H9 (cell line): ENCODE results near the gene TOR1A. TPM values are rescaled to one million over a fixed set of nuclear protein-coding genes. Genes with fewer than 3 reads are reported as not detected.

Source experiments
- DNase-seq: peaks from one replicate; pipeline ENCODE4 v3.0.0-alpha.2; 2017
- H2AFZ ChIP-seq: one replicate; pipeline ENCODE4 v1.6.1; 2013; ENCODE audit warnings: mild to moderate bottlenecking, low read length, control low read depth, moderate library complexity
- H2AK5ac ChIP-seq: 2 replicates; pipeline ENCODE4 v1.6.1; 2013; ENCODE audit warnings: low read length, control low read depth, mixed read lengths; ENCODE audit not compliant: insufficient read length
- H2BK120ac ChIP-seq: one replicate; pipeline ENCODE4 v1.6.1; 2013; ENCODE audit warnings: low read depth, mild to moderate bottlenecking, low read length, control low read depth, inconsistent platforms; ENCODE audit not compliant: poor library complexity, severe bottlenecking
- H2BK12ac ChIP-seq: 2 replicates; pipeline ENCODE4 v1.6.1; 2013; ENCODE audit warnings: low read length, control low read depth, mixed read lengths, low read depth; ENCODE audit not compliant: insufficient read length
- H2BK15ac ChIP-seq: 2 replicates; pipeline ENCODE4 v1.6.1; 2013; ENCODE audit warnings: low read depth, low read length, control low read depth
- H2BK20ac ChIP-seq: one replicate; pipeline ENCODE4 v1.6.1; 2013; ENCODE audit warnings: low read depth, mild to moderate bottlenecking, low read length, control low read depth, inconsistent platforms; ENCODE audit not compliant: poor library complexity, severe bottlenecking
- H2BK5ac ChIP-seq: 2 replicates; pipeline ENCODE4 v1.6.1; 2013; ENCODE audit warnings: low read length, control low read depth, mixed read lengths; ENCODE audit not compliant: insufficient read length
- H3K14ac ChIP-seq: 2 replicates; pipeline ENCODE4 v1.6.1; 2013; ENCODE audit warnings: low read length, control low read depth; ENCODE audit not compliant: insufficient read depth
- H3K18ac ChIP-seq: 2 replicates; pipeline ENCODE4 v1.6.1; 2013; ENCODE audit warnings: low read depth, mild to moderate bottlenecking, mixed read lengths, low read length, control low read depth; ENCODE audit not compliant: insufficient read length
- H3K23ac ChIP-seq: 2 replicates; pipeline ENCODE4 v1.6.1; 2013; ENCODE audit warnings: low read length, control low read depth, mixed read lengths, low read depth; ENCODE audit not compliant: insufficient read length
- H3K23me2 ChIP-seq: 2 replicates; pipeline ENCODE4 v1.6.1; 2013; ENCODE audit warnings: low read depth, mild to moderate bottlenecking, mixed read lengths, low read length, control low read depth; ENCODE audit not compliant: insufficient read length, poor library complexity, severe bottlenecking
- H3K27ac ChIP-seq: 2 replicates; pipeline ENCODE4 v1.5.1; 2013; ENCODE audit warnings: low read length, control low read depth, mixed read lengths, low read depth; ENCODE audit not compliant: insufficient read length
- H3K27me3 ChIP-seq: 2 replicates; pipeline ENCODE4 v1.6.1; 2013; ENCODE audit warnings: low read length, control low read depth, inconsistent platforms; ENCODE audit not compliant: insufficient read depth
- H3K4ac ChIP-seq: 2 replicates; pipeline ENCODE4 v1.6.1; 2013; ENCODE audit warnings: low read depth, mild to moderate bottlenecking, control low read depth, inconsistent platforms, low read length, moderate library complexity
- H3K4me1 ChIP-seq: 2 replicates; pipeline ENCODE4 v1.6.1; 2013; ENCODE audit warnings: low read length, control low read depth, inconsistent platforms; ENCODE audit not compliant: insufficient read depth
- H3K4me2 ChIP-seq: 2 replicates; pipeline ENCODE4 v1.6.1; 2013; ENCODE audit warnings: low read length, control low read depth, mixed read lengths; ENCODE audit not compliant: insufficient read length, insufficient read depth
- H3K56ac ChIP-seq: 2 replicates; pipeline ENCODE4 v1.6.1; 2013; ENCODE audit warnings: low read depth, mild to moderate bottlenecking, mixed read lengths, low read length, control low read depth; ENCODE audit not compliant: insufficient read length
- H3K79me1 ChIP-seq: 2 replicates; pipeline ENCODE4 v1.6.1; 2013; ENCODE audit warnings: low read depth, mild to moderate bottlenecking, moderate library complexity, low read length, control low read depth, inconsistent platforms; ENCODE audit not compliant: insufficient read depth, poor library complexity, severe bottlenecking
- H3K79me2 ChIP-seq: 2 replicates; pipeline ENCODE4 v1.6.1; 2013; ENCODE audit warnings: low read length, control low read depth, inconsistent platforms; ENCODE audit not compliant: insufficient read depth
- H3K9ac ChIP-seq: 2 replicates; pipeline ENCODE4 v1.6.1; 2013; ENCODE audit warnings: low read length, control low read depth, mixed read lengths; ENCODE audit not compliant: insufficient read length; ENCODE audit errors: extremely low read depth
- H3K9me3 ChIP-seq: one replicate; pipeline ENCODE4 v1.6.1; 2013; ENCODE audit warnings: low read depth, low read length, inconsistent platforms; ENCODE audit not compliant: control insufficient read depth
- H3T11ph ChIP-seq: one replicate; pipeline ENCODE4 v1.6.1; 2013; ENCODE audit warnings: mild to moderate bottlenecking, low read length, control low read depth, inconsistent platforms
- H4K20me1 ChIP-seq: one replicate; pipeline ENCODE4 v1.6.1; 2013; ENCODE audit not compliant: control insufficient read depth, insufficient read length, insufficient read depth
- H4K5ac ChIP-seq: 2 replicates; pipeline ENCODE4 v1.6.1; 2013; ENCODE audit warnings: low read depth, mild to moderate bottlenecking, mixed read lengths, low read length, control low read depth; ENCODE audit not compliant: insufficient read length
- H4K8ac ChIP-seq: replicated peaks from 2 replicates; pipeline ENCODE4 v1.6.1; 2013; ENCODE audit warnings: low read length, control low read depth, mixed read lengths, low read depth; ENCODE audit not compliant: insufficient read length
- H4K91ac ChIP-seq: 2 replicates; pipeline ENCODE4 v1.6.1; 2013; ENCODE audit warnings: low read depth, mild to moderate bottlenecking, moderate library complexity, mixed read lengths, low read length, control low read depth; ENCODE audit not compliant: insufficient read length
- H3K27ac Mint-ChIP-seq, 3 experiments: 2 replicates in 2 of 3; 3 replicates in 1 of 3; pipeline ENCODE4 v1.8.0; 2020 to 2021; ENCODE audit warnings: mixed read lengths in 3 of 3, mild to moderate bottlenecking in 1 of 3, moderate library complexity in 1 of 3
- H3K27me3 Mint-ChIP-seq: 2 replicates; pipeline ENCODE4 v1.8.0; 2021; ENCODE audit warnings: low read depth, mild to moderate bottlenecking, moderate library complexity, mixed read lengths
- H3K36me3 Mint-ChIP-seq, 3 experiments: 2 replicates in 2 of 3; 3 replicates in 1 of 3; pipeline ENCODE4 v1.8.0; 2020 to 2021; ENCODE audit warnings: low read depth in 3 of 3, mixed read lengths in 3 of 3; ENCODE audit not compliant: insufficient read depth in 1 of 3
- H3K4me1 Mint-ChIP-seq, 2 experiments: 2 replicates each; pipeline ENCODE4 v1.8.0; 2020; ENCODE audit warnings: mixed read lengths in 2 of 2
- H3K4me3 Mint-ChIP-seq, 2 experiments: 2 replicates in 1 of 2; 3 replicates in 1 of 2; pipeline ENCODE4 v1.8.0; 2020 to 2021; ENCODE audit warnings: mild to moderate bottlenecking in 2 of 2, mixed read lengths in 2 of 2, moderate library complexity in 1 of 2
- H3K9me3 Mint-ChIP-seq, 2 experiments: 2 replicates in 1 of 2; 3 replicates in 1 of 2; pipeline ENCODE4 v1.8.0; 2020; ENCODE audit warnings: mild to moderate bottlenecking in 2 of 2, mixed read lengths in 2 of 2, moderate library complexity in 1 of 2
- WGBS: extraction: QIAGEN DNeasy Blood & Tissue Kit; methylation state at CpG from one replicate; pipeline ENCODE4 v1.1.7; 2013; ENCODE audit warnings: missing lambda C conversion rate, low lambda C conversion rate, mixed read lengths; ENCODE audit not compliant: insufficient read length; ENCODE audit errors: extremely low coverage; 5-methylcytosine and 5-hydroxymethylcytosine counted together
- total RNA-seq: library from RNA; stranded (reverse); gene quantifications from 2 replicates; pipeline ENCODE4 v1.2.1, GENCODE V29; 2021
- TF ChIP-seq, protein P1 (sequence below): fragments of 200-600 bp; sonication (generic); conservative IDR thresholded peaks from 3 replicates; pipeline ENCODE4 v1.8.0; 2021; ENCODE audit warnings: antibody characterized with exemption, mild to moderate bottlenecking

The TOR1A gene
- total RNA-seq, 1 experiment from 2014 or later, result 60.1 TPM

DNA sequence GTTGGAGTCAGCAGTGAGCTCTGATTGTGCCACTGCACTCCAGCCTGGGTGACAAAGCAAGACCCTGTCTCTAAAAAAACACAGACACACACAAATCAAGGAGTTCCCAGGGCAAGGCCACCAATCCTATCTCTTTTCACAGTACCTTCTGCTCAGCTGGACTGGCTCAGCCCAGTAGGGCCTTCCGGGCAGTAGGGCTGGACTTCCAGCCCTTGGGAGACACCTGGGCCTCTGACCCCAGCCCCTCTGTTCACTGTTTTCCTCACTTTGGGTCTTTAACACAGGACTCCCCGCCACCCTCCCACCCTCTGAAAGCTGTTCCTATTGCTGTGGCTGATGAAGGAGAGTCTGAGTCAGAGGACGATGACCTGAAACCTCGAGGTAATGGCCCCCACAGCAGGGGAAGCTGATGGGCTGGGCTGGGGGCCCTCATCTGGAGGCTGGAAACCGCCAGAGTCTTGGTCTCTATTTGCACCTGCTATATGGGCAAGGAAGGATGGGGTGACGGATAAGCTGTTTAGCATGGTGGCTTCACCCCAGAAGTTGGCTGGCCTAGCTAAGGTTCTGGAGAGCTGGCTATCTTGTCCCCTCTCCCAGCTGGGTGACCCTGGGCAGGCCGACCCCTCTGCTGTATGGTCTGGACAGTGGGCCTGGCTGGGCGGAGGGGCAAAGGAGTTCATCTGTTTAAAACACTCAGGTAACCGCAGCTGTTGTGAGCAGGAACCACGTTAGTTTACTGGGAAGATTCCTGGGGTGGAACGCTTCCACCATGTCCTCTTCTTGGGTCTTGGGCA is 36.9 kb upstream of the TOR1A start:
- H3K4me1 ChIP-seq, result no peaks in the 10 kb centered on the region
- H4K5ac ChIP-seq, result no peak overlapping the region
- TF ChIP-seq, protein P1, sequence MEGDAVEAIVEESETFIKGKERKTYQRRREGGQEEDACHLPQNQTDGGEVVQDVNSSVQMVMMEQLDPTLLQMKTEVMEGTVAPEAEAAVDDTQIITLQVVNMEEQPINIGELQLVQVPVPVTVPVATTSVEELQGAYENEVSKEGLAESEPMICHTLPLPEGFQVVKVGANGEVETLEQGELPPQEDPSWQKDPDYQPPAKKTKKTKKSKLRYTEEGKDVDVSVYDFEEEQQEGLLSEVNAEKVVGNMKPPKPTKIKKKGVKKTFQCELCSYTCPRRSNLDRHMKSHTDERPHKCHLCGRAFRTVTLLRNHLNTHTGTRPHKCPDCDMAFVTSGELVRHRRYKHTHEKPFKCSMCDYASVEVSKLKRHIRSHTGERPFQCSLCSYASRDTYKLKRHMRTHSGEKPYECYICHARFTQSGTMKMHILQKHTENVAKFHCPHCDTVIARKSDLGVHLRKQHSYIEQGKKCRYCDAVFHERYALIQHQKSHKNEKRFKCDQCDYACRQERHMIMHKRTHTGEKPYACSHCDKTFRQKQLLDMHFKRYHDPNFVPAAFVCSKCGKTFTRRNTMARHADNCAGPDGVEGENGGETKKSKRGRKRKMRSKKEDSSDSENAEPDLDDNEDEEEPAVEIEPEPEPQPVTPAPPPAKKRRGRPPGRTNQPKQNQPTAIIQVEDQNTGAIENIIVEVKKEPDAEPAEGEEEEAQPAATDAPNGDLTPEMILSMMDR, result no peak
- H3K79me1 ChIP-seq, result no peaks in the 10 kb centered on the region
- H2AFZ ChIP-seq, result no peak overlapping the region
- no peak overlapping the region for H3K56ac ChIP-seq
- Mint-ChIP-seq H3K36me3 (peaks cover 10 to 42% (median 26%) of the 10 kb centered on the region in 3 experiments; a peak in 6 of 7 replicates), H3K27ac (no peak overlapping the region), H3K27me3 (no peaks in the 10 kb centered on the region), H3K9me3 (no peaks in the 10 kb centered on the region), H3K4me1 (no peaks in the 10 kb centered on the region), H3K4me3 (no peak overlapping the region)
- no peaks in the 10 kb centered on the region for H4K20me1 ChIP-seq
- no peak for DNase-seq
- no peak overlapping the region for H4K8ac ChIP-seq
- no peak overlapping the region for H3K14ac ChIP-seq
- H2BK12ac ChIP-seq, result no peak overlapping the region
- no CpG with 5 or more reads among the region's 11 CpGs for WGBS
- H3K4me2 ChIP-seq, result no peak overlapping the region
- H3K79me2 ChIP-seq, result no peaks in the 10 kb centered on the region
- no peak overlapping the region for H3K4ac ChIP-seq
- no peak overlapping the region for H2BK20ac ChIP-seq
- H4K91ac ChIP-seq, result no peak overlapping the region
- H3K18ac ChIP-seq, result no peak overlapping the region
- H2BK15ac ChIP-seq, result no peak overlapping the region
- no peaks in the 10 kb centered on the region for H3K23me2 ChIP-seq
- H3K23ac ChIP-seq, result no peak overlapping the region
- H3K27ac ChIP-seq, result no peak overlapping the region
- H2BK120ac ChIP-seq, result no peak overlapping the region
- no peak overlapping the region for H3T11ph ChIP-seq
- no peaks in the 10 kb centered on the region for H3K27me3 ChIP-seq
- no peak overlapping the region for H2AK5ac ChIP-seq
- no peak overlapping the region for H3K9ac ChIP-seq
- H2BK5ac ChIP-seq, result no peak overlapping the region
- no peaks in the 10 kb centered on the region for H3K9me3 ChIP-seq
